ENCODE results near the gene ST7L. TPM values are rescaled to one million over a fixed set of nuclear protein-coding genes. Genes with fewer than 3 reads are reported as not detected.

The ST7L gene
- total and polyA plus RNA-seq, 12 donors: 14.0 to 37.2 (median 22.7) TPM

DNA sequence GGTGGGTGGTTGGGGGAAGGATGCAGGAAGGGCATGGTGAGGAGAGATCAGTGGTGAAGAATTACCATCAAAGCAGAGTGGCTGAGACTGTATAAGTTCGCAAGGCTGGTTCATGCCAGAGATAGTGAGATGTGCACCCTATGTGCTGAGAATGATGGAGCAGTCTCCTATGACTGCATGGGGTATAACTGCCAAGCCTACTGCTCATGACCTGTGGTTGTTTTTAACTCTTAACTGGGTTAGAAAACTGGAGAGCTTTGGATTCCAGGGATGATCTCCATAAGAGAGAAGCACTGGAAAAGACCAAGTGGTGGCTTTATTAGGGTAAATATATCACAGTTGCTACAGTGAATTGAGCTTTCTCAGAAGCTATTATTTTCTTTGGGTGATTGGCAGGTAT, 94.0 kb downstream of the ST7L start:
- Histone ChIP-seq H3K4me3 (no peak overlapping the region), H3K4me1 (replicated peaks in 1 of 2) (peaks cover 0 to 6% of the 10 kb centered on the region in 2 donors), H3K27me3 (no peaks in the 10 kb centered on the region), H3K36me3 (replicated peaks in 1 of 2) (peaks cover 0 to 9% of the 10 kb centered on the region in 2 donors), H3K27ac (no peak overlapping the region), H3K9me3 (replicated peaks in 1 of 3) (no peaks in the 10 kb centered on the region)
- TF ChIP-seq POLR2A (IDR thresholded peaks at IDR 0.05) (no peak), CTCF (IDR thresholded peaks at IDR 0.05) (no peak)
- 88 to 100% (median 94%) methylated on average over 1 of the region's 1 CpG for WGBS, 4 donors
- intact Hi-C loops (cut with DNase I): no loop called here
- no peak for DNase-seq

GRCh38 chr1:112524251-112524650, 94.7 kb downstream of the ST7L start:
- H3K9me3 ChIP-seq (replicated peaks in 1 of 3): no peaks in the 10 kb centered on the region
- DNase-seq: no peak
- no peaks in the 10 kb centered on the region for H3K27me3 ChIP-seq
- intact Hi-C loops (cut with DNase I): no loop called here
- H3K27ac ChIP-seq: no peak overlapping the region
- TF ChIP-seq POLR2A (IDR thresholded peaks at IDR 0.05): no peak
- TF ChIP-seq CTCF (IDR thresholded peaks at IDR 0.05): no peak
- peaks cover 0 to 9% of the 10 kb centered on the region in 2 donors for H3K36me3 ChIP-seq (replicated peaks in 1 of 2)
- H3K4me1 ChIP-seq (replicated peaks in 1 of 2): no peaks in the 10 kb centered on the region
- H3K4me3 ChIP-seq: no peak overlapping the region
- 79 to 87% (median 80%) methylated on average over 8 of the region's 8 CpGs for WGBS, 4 donors

DNA sequence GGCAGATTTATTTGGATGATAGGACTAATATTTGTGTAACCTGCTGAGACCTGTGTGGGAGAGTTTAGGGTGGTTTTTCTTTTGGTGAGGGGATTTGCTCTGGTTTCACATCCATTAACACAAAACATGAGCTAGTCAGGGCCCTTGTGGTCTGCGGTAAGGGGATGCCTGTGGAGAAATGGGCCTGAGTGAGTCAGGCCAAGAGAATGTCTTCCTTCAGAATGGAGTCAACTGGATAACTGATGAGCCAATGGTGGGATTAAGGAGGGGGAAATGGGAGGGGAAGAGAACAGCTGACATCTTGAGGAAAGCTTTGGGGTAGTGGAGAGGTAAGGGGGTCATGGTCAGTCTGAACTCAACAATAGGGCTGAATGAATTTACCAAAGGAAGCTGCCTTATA, 96.3 kb downstream of the ST7L start:
- no peaks in the 10 kb centered on the region for H3K9me3 ChIP-seq (replicated peaks in 1 of 3)
- H3K27me3 ChIP-seq: no peaks in the 10 kb centered on the region
- no peaks in the 10 kb centered on the region for H3K4me1 ChIP-seq (replicated peaks in 1 of 2)
- no peak for DNase-seq
- intact Hi-C loops (cut with DNase I): no loop called here
- no peak overlapping the region for H3K4me3 ChIP-seq
- TF ChIP-seq POLR2A (IDR thresholded peaks at IDR 0.05) (no peak), CTCF (IDR thresholded peaks at IDR 0.05) (no peak)
- WGBS, 4 donors: 76 to 89% (median 84%) methylated on average over 1 of the region's 1 CpG
- H3K36me3 ChIP-seq (replicated peaks in 1 of 2): peaks cover 0 to 9% of the 10 kb centered on the region in 2 donors
- H3K27ac ChIP-seq: no peak overlapping the region

GRCh38 chr1:112520166-112520565, 98.8 kb downstream of the ST7L start:
- WGBS, 4 donors: 76 to 95% (median 87%) methylated on average over 8 to 9 of the region's 9 CpGs
- TF ChIP-seq POLR2A (IDR thresholded peaks at IDR 0.05): no peak
- no peak for TF ChIP-seq CTCF (IDR thresholded peaks at IDR 0.05)
- Histone ChIP-seq H3K9me3 (replicated peaks in 1 of 3) (no peaks in the 10 kb centered on the region), H3K36me3 (replicated peaks in 1 of 2) (peaks cover 0 to 4% of the 10 kb centered on the region in 2 donors), H3K27me3 (no peaks in the 10 kb centered on the region), H3K4me3 (no peak overlapping the region), H3K27ac (no peak overlapping the region), H3K4me1 (replicated peaks in 1 of 2) (no peaks in the 10 kb centered on the region)
- intact Hi-C loops (cut with DNase I): no loop called here
- DNase-seq: no peak
